Measurements from ENCODE around the gene RPS15.
A peak's percentile ranks its signal among the peaks of the same experiment; 100 is the strongest.

The RPS15 gene

DNA sequence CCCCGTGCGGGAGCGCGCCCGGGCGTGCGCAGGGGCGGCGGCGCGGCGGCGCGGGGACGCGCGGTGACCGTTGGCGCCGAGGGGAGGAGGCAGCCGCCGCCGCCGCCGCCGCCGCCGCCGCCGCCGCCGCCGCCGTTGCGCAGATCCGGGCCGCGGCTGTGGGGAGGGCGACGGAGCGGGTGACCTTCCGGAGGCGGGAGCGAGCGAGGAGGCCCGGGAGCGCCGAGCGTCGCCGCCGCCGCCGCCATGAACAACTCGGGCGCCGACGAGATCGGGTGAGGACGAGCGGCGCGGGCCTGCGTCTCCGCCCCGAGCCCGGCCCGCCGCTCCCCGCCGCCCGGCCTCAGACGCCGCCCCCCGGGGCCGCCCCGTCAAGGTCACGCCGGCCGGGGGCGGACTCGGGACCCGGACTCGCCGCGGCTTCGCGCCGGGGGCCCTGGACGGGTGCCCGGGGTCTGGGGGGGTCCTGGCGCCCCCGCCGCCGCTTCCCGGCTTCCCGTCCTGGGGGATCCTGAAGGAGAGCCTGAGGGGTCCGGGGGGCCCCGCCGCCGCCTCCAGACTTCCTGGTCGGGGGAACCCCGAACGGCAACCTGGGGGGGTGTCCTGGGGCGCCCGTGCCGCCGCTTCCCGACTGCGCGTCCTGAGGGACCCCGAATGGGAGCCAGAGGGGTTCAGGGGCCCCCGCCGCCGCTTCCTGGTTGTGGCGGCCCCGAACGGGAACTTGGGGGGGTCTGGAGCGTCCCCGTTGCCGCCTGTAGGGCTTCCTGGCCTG lies 30.5 kb upstream of the RPS15 start, which contains the start of gene DAZAP1:
DAZAP1 (plus strand) TSS at position 59 of the 772 bp plus-strand sequence; CDS start at position 247, 188 bp downstream.
- ATAC-seq, result no peak; the same call in 2 of the 3 replicates
- TF ChIP-seq, protein P1, sequence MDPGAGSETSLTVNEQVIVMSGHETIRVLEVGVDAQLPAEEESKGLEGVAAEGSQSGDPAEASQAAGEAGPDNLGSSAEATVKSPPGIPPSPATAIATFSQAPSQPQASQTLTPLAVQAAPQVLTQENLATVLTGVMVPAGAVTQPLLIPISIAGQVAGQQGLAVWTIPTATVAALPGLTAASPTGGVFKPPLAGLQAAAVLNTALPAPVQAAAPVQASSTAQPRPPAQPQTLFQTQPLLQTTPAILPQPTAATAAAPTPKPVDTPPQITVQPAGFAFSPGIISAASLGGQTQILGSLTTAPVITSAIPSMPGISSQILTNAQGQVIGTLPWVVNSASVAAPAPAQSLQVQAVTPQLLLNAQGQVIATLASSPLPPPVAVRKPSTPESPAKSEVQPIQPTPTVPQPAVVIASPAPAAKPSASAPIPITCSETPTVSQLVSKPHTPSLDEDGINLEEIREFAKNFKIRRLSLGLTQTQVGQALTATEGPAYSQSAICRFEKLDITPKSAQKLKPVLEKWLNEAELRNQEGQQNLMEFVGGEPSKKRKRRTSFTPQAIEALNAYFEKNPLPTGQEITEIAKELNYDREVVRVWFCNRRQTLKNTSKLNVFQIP (CRISPR knock-in tag; IDR thresholded peaks at IDR 0.05; ENCODE audit: borderline replicate concordance, low read depth), result no peak
- TF ChIP-seq PPARA (CRISPR knock-in tag; IDR thresholded peaks at IDR 0.05; ENCODE audit: borderline replicate concordance) (peak; percentile 18; the same call in 1 of the 2 replicates), ZNF565 (CRISPR knock-in tag; conservative IDR thresholded peaks at IDR 0.05; ENCODE audit: low read depth) (no peak)
- TF ChIP-seq, protein P2, sequence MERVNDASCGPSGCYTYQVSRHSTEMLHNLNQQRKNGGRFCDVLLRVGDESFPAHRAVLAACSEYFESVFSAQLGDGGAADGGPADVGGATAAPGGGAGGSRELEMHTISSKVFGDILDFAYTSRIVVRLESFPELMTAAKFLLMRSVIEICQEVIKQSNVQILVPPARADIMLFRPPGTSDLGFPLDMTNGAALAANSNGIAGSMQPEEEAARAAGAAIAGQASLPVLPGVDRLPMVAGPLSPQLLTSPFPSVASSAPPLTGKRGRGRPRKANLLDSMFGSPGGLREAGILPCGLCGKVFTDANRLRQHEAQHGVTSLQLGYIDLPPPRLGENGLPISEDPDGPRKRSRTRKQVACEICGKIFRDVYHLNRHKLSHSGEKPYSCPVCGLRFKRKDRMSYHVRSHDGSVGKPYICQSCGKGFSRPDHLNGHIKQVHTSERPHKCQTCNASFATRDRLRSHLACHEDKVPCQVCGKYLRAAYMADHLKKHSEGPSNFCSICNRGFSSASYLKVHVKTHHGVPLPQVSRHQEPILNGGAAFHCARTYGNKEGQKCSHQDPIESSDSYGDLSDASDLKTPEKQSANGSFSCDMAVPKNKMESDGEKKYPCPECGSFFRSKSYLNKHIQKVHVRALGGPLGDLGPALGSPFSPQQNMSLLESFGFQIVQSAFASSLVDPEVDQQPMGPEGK (CRISPR knock-in tag; IDR thresholded peaks at IDR 0.05; ENCODE audit: borderline replicate concordance), result peak; percentile 66; the same call in 1 of the 2 replicates

DNA sequence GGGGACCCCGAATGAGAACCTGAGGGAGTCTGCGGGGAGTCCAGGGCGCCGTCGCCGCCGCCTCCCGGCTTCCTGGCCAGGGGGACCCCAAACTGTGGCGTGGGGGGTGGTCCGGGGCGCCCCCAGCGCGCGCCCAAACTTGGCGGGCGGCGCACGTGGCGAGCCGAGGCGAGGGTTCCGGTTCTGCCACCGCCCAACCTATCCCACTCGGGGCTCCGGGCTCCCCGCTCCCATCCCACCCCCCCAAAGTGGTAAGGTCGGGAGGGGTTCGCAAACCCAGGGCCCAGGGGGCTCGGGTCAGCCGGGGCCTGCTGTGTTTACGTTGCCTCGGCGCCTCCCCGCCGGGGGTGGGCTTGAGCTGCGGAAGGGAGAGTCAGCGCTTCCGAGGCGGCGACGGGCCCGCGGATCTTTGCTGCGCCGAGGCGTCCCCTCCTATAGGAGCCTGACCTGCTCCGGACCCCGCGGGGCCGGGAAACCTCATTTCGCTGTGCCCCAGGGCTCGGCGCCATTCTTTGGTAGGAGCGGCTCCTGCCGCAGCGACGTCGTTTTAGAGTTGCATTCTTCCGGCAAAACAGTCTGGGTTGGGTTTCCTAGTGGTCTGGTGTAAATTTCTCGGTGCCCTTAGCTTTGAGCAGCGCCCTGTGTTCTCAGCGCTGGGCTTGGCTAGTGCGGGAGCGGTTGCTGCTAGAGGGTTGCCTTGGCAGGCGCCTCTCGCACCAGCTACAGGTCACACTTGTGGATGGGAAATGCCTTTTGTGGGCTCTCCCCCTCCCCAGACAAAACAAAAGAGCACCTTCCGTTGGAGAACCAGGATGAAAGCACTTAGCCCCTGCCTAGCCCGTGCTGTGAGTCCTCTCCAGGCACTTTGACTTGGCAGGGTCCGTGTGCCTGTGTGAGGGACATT lies 29.6 kb upstream of the RPS15 start:
- no peak for TF ChIP-seq ISL1 (CRISPR knock-in tag; IDR thresholded peaks at IDR 0.05)
- no peak for TF ChIP-seq ZNF70 (CRISPR knock-in tag; IDR thresholded peaks at IDR 0.05)
- no peak for TF ChIP-seq GLIS3 (CRISPR knock-in tag; IDR thresholded peaks at IDR 0.05)
- TF ChIP-seq ZNF565 (CRISPR knock-in tag; conservative IDR thresholded peaks at IDR 0.05; ENCODE audit: low read depth), result no peak
- no peak for TF ChIP-seq OSR1 (CRISPR knock-in tag; IDR thresholded peaks at IDR 0.05)
- TF ChIP-seq, protein P3, sequence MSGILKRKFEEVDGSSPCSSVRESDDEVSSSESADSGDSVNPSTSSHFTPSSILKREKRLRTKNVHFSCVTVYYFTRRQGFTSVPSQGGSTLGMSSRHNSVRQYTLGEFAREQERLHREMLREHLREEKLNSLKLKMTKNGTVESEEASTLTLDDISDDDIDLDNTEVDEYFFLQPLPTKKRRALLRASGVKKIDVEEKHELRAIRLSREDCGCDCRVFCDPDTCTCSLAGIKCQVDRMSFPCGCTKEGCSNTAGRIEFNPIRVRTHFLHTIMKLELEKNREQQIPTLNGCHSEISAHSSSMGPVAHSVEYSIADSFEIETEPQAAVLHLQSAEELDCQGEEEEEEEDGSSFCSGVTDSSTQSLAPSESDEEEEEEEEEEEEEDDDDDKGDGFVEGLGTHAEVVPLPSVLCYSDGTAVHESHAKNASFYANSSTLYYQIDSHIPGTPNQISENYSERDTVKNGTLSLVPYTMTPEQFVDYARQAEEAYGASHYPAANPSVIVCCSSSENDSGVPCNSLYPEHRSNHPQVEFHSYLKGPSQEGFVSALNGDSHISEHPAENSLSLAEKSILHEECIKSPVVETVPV (CRISPR knock-in tag; IDR thresholded peaks at IDR 0.05), result no peak
- TF ChIP-seq, protein P4, sequence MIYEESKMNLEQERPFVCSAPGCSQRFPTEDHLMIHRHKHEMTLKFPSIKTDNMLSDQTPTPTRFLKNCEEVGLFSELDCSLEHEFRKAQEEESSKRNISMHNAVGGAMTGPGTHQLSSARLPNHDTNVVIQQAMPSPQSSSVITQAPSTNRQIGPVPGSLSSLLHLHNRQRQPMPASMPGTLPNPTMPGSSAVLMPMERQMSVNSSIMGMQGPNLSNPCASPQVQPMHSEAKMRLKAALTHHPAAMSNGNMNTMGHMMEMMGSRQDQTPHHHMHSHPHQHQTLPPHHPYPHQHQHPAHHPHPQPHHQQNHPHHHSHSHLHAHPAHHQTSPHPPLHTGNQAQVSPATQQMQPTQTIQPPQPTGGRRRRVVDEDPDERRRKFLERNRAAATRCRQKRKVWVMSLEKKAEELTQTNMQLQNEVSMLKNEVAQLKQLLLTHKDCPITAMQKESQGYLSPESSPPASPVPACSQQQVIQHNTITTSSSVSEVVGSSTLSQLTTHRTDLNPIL (CRISPR knock-in tag; IDR thresholded peaks at IDR 0.05; ENCODE audit: low read depth), result no peak
- TF ChIP-seq ARNTL (CRISPR knock-in tag; IDR thresholded peaks at IDR 0.05; ENCODE audit: borderline replicate concordance, low read depth), result no peak
- TF ChIP-seq ZC3H10 (CRISPR knock-in tag; IDR thresholded peaks at IDR 0.05), result no peak
- TF ChIP-seq BACH2 (CRISPR knock-in tag; IDR thresholded peaks at IDR 0.05; ENCODE audit: borderline replicate concordance), result no peak
- no peak for TF ChIP-seq TOX (CRISPR knock-in tag; IDR thresholded peaks at IDR 0.05; ENCODE audit: borderline replicate concordance)
- TF ChIP-seq ESRRG (CRISPR knock-in tag; IDR thresholded peaks at IDR 0.05), result no peak
- no peak for TF ChIP-seq TCF4 (CRISPR knock-in tag; IDR thresholded peaks at IDR 0.05; ENCODE audit: borderline replicate concordance)
- TF ChIP-seq ZNF8 (CRISPR knock-in tag; IDR thresholded peaks at IDR 0.05), result no peak
- TF ChIP-seq ZFP30 (CRISPR knock-in tag; IDR thresholded peaks at IDR 0.05), result no peak
- no peak for TF ChIP-seq CSDC2 (CRISPR knock-in tag; IDR thresholded peaks at IDR 0.05)
- TF ChIP-seq, protein P5, sequence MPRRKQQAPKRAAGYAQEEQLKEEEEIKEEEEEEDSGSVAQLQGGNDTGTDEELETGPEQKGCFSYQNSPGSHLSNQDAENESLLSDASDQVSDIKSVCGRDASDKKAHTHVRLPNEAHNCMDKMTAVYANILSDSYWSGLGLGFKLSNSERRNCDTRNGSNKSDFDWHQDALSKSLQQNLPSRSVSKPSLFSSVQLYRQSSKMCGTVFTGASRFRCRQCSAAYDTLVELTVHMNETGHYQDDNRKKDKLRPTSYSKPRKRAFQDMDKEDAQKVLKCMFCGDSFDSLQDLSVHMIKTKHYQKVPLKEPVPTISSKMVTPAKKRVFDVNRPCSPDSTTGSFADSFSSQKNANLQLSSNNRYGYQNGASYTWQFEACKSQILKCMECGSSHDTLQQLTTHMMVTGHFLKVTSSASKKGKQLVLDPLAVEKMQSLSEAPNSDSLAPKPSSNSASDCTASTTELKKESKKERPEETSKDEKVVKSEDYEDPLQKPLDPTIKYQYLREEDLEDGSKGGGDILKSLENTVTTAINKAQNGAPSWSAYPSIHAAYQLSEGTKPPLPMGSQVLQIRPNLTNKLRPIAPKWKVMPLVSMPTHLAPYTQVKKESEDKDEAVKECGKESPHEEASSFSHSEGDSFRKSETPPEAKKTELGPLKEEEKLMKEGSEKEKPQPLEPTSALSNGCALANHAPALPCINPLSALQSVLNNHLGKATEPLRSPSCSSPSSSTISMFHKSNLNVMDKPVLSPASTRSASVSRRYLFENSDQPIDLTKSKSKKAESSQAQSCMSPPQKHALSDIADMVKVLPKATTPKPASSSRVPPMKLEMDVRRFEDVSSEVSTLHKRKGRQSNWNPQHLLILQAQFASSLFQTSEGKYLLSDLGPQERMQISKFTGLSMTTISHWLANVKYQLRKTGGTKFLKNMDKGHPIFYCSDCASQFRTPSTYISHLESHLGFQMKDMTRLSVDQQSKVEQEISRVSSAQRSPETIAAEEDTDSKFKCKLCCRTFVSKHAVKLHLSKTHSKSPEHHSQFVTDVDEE (CRISPR knock-in tag; IDR thresholded peaks at IDR 0.05), result no peak
- no peak for TF ChIP-seq RARB (CRISPR knock-in tag; IDR thresholded peaks at IDR 0.05)
- TF ChIP-seq ZFP3 (CRISPR knock-in tag; IDR thresholded peaks at IDR 0.05), result no peak
- no peak for TF ChIP-seq SNAI2 (CRISPR knock-in tag; IDR thresholded peaks at IDR 0.05)
- peak; percentile 60 for ATAC-seq
